ENCODE measurements around the gene LRP11. TPM values are rescaled to one million over a fixed set of nuclear protein-coding genes. Genes with fewer than 3 reads are reported as not detected.

LRP11 gene
- total RNA-seq, 1 donor, result 1.3 TPM

DNA sequence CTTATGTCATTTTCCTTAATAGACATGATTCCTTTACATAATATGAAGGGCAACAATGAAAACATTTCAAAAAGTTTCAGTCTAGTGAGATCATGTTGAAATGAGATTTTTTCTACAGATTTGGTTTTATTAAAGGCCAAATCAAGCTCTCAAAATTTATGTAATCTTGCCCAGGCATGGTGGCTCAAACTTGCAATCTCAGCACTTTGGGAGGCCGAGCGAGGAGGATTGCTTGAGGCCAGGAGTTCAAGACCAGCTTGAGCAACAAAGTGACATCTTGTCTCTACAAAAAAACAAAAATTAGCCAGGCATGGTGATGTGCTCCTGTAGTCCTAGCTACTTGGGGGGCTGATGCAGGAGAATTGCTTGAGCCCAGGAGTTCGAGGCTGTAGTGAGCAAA lies 50.8 kb downstream of the LRP11 start:
- no peak for DNase-seq (ENCODE audit: low read depth in 2 of 3, low spot score in 2 of 3)

DNA sequence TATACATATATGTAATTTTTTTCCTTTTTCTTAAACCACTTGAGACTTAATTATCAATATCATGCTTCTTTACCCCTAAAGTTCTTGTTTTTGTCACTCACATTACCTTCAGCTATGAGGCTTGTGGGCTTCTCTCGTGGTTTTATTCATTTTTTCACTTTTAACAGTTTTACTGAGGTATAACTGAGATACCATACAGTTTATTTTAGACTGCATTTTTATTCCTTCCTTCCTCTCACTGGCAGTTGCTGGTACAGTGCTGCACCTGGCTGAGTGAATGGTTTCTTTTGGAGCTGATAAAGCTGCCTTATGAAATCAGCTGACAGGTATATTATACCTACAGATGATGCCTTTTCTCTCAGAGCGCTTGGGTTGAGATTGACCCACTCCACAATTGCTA lies 54.4 kb downstream of the LRP11 start:
- DNase-seq (ENCODE audit: low read depth in 2 of 3, low spot score in 2 of 3), result peak in 1 of 3 donors; percentile 25

DNA sequence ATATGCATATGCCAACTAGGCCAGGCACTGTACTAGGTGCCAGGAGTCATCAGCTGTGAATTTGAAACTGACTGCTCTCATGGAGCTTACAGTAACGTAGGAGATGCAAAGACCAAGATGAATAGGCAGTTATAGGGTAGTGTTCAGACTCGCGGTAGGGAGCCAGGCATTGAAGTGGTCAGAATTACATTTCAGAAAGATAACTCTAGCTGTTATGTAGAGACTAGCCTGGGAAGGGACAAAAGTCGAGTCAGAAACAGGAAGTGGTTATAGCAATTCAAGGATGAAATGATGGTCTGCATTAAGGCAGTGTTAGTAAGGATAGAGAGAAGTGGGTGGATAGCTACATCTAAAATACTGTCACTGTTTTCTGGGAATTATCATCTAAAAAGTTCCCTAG lies 58.0 kb downstream of the LRP11 start:
- no peak for DNase-seq (ENCODE audit: low read depth in 2 of 3, low spot score in 2 of 3)

DNA sequence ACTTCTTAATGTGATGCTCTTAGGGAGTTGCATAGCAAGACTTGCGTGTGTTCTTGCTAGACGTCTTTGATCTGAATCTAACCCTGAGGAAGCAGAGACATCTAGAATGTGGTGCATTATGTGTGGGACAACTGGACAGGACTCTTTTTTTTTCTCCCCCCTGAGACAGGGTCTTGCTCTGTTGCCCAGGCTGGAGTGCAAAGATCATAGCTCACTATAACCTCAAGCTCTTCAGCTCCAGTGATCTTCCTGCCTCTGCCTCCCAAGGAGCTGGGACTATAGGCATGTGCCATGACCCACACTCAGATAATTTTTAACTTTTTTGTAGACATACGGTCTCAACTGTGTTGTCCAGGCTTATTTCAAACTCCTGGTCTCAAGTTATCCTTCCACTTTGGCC lies 80.6 kb downstream of the LRP11 start:
- DNase-seq (ENCODE audit: low read depth in 2 of 3, low spot score in 2 of 3), result no peak

DNA sequence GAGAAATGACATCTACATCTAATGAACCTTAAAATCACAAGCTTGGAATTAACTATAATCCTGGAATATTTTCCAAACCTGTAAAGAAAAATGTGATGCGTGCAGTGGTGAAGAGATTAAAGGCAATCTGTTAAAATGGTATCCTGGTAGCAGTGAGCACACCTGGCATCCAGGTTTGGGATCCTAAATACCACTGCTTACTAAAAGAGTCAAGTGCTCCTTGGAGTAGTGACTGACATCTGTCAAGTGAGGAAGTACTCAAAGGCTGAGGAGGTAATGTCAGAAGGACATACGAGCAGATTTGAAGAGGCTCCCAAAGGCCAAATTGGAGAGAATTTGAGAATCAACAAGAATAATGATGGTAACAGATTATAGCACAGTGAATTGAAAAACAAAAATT lies 81.8 kb downstream of the LRP11 start:
- no peak for DNase-seq (ENCODE audit: low read depth in 2 of 3, low spot score in 2 of 3)

DNA sequence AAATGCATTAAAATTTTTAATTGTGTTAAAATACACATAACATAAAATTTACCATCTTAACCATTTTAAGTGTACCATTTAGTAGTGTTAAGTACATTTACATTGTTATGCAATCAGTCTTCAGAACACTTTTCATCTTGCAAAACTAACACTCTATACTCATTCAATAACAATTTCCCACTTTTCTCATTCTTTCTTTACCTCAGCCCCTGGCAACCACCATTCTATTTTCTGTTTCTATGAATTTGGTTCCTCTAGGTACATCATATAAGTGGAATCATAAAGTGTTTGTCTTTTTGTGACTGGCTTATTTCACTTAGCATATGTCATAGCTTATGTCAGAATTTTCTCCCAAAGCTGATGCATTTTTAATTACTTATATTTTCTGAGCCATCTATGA lies 82.4 kb downstream of the LRP11 start:
- no peak for DNase-seq (ENCODE audit: low read depth in 2 of 3, low spot score in 2 of 3)

DNA sequence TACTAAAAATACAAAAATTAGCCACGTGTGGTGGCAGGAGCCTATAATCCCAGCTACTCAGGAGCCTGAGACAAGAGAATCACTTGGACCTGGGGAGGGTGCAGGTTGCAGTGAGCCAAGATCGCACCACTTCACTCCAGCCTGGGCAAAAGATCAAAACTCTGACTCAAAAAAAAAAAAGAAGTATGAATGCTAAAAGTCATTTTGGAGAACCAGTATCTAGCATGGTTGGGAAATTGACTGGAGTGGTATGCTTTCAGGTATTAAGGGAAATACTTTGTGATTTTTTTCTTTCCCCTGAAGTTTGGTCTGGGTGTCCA lies 84.6 kb downstream of the LRP11 start:
- DNase-seq (ENCODE audit: low read depth in 2 of 3, low spot score in 2 of 3), result no peak

DNA sequence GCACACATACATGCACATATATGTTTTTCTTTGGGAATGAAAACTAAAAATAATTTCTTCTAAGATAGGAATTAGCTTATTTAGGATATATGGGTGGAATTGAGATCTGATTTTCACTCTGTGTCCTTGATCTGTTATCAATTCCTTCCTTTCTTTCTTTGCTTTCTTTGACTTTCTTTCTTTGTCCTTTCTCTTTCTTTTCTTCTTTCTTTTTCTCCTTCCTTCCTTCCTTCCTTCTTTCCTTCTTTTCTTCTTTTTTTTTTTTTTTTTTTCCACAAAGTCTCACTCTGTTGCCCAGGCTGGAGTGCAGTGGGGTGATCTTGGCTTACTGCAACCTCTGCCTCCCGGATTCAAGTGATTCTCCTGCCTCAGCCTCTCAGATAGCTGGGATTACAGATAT lies 86.5 kb downstream of the LRP11 start:
- DNase-seq (ENCODE audit: low read depth in 2 of 3, low spot score in 2 of 3), result no peak

DNA sequence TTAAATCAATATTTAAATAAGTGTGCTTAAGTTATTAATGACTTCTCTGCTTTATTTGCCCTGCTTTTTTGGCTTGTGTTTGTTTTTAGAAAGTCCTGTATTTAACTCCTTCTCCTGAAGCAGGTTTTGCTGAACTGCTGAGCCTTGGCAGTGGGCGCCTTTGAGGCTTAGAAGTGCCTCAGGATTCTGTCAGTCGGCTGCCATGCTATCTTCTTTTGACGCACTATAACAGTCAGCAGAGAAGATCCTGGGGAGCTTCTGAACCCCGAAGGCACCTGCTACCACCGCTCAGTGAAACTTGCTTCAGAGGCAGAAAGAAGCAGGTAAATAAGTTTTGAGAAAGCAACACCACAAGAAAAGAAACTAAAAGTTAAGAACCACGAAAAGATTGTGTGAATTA lies 92.2 kb downstream of the LRP11 start:
- DNase-seq (ENCODE audit: low read depth in 2 of 3, low spot score in 2 of 3), result no peak

DNA sequence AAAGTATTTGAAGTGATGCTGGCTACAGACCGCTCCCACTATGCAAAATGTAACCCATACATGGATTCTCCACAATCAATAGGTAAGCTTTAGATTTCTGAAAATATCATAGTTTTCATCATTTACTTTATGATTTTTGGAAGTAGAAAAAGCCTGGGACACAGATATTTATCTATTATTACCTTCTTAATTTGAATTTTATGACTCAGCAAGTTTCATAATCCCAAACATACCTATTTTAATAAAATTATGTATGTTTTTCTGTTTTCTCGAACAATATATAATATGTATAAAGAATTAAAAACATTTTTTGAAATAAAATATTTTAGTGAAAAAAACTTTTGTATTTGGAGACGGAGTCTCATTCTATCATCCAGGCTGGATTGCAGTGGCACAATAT lies 93.0 kb downstream of the LRP11 start:
- no peak for DNase-seq (ENCODE audit: low read depth in 2 of 3, low spot score in 2 of 3)

DNA sequence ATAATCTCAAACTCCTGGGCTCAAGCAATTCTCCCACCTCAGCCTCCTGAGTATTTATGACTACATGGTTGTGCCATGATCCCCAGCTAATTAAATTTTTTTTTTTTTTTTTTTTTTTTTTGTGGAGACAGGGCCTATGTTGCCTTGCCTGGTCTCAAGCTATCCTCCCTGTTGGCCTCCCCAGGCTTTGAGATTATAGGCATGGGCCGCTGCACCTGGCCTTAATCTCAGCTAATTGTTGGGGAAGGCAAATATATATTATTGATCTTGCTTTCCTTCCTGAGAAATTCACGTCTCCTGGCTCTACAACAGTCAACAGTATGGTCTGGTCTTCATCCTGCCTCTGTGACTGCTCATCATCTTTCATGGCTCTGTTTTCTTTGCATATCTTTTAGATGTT lies 94.5 kb downstream of the LRP11 start:
- DNase-seq (ENCODE audit: low read depth in 2 of 3, low spot score in 2 of 3), result no peak

Other genes with a start within 250 kb of the LRP11 start
- 12.9 TPM for gene KATNA1, start 215.6 kb downstream of the LRP11 start, total RNA-seq
- gene LATS1, start 146.3 kb downstream of the LRP11 start, total RNA-seq, result 24.5 TPM
- gene NUP43, start 117.8 kb downstream of the LRP11 start, total RNA-seq, result 19.7 TPM
- gene PCMT1, start 114.6 kb downstream of the LRP11 start, total RNA-seq, result 109 TPM
- gene RAET1E, start 33.8 kb upstream of the LRP11 start, total RNA-seq, result under 0.01 TPM
- not detected for gene RAET1G, start 58.8 kb upstream of the LRP11 start, total RNA-seq
- gene ULBP2, start 77.7 kb upstream of the LRP11 start, total RNA-seq, result 0.27 TPM
- under 0.01 TPM for gene ULBP1, start 99.6 kb upstream of the LRP11 start, total RNA-seq
- gene RAET1L, start 161.2 kb upstream of the LRP11 start, total RNA-seq, result not detected
- 2.7 TPM for gene ULBP3, start 204.8 kb upstream of the LRP11 start, total RNA-seq